Measurements from ENCODE around the gene UBE3A. TPM values are rescaled to one million over a fixed set of nuclear protein-coding genes. Genes with fewer than 3 reads are reported as not detected.

The UBE3A gene
- total RNA-seq, 3 donors from 2014 or later = 60.2 to 103 (median 80.0) TPM

DNA sequence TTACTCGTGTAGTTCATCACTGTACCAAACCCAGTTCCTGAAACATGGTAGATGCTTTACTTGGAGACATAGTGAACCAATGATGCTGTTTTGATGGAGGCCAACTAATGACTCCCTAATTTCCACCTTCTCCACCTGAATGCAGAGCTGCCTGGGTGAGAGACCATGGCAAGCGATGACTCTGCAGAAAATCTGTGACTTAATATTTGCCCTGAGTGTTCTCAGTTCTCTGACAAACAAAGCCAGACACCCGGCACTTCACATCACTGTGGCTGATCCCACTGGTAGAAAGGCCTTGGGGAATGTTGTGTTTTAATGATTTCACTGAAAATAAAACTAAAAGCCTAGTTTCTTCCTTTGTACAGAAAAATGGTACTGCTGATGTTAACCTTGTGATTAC, 39.5 kb upstream of the UBE3A start:
- intact Hi-C loops (cut with DNase I; ENCODE audit: low total_unique reads) = no loop called here
- Histone ChIP-seq H3K4me3 (no peak overlapping the region), H3K9me3 (no peaks in the 10 kb centered on the region), H3K36me3 (no peaks in the 10 kb centered on the region), H3K27me3 (no peaks in the 10 kb centered on the region), H3K27ac (no peak overlapping the region), H3K4me1 (no peaks in the 10 kb centered on the region)
- no peak for TF ChIP-seq POLR2AphosphoS5 (IDR thresholded peaks at IDR 0.05)
- TF ChIP-seq, protein P1, sequence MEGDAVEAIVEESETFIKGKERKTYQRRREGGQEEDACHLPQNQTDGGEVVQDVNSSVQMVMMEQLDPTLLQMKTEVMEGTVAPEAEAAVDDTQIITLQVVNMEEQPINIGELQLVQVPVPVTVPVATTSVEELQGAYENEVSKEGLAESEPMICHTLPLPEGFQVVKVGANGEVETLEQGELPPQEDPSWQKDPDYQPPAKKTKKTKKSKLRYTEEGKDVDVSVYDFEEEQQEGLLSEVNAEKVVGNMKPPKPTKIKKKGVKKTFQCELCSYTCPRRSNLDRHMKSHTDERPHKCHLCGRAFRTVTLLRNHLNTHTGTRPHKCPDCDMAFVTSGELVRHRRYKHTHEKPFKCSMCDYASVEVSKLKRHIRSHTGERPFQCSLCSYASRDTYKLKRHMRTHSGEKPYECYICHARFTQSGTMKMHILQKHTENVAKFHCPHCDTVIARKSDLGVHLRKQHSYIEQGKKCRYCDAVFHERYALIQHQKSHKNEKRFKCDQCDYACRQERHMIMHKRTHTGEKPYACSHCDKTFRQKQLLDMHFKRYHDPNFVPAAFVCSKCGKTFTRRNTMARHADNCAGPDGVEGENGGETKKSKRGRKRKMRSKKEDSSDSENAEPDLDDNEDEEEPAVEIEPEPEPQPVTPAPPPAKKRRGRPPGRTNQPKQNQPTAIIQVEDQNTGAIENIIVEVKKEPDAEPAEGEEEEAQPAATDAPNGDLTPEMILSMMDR (IDR thresholded peaks at IDR 0.05) = no peak
- no peak for DNase-seq (ENCODE audit: low spot score in 2 of 2)

DNA sequence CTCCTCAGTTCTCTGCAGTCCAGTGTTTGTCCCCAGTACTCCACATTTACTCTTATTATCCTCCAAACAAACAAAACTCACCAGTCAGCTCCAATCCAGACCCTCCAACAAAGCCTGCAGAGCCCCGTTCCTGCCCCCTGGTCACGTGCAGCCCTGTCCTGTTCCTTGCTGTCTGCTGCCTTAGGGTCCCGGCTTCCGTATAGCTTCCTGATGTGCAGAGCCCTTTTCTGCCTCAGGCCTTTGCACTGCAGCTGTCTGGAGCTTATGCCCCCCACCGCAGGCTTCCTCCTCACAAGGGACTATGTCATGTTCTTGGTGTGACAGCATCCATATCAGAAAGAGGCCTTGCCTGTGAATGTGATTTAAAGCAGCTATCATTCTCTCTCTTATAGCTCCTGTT, 39.0 kb upstream of the UBE3A start:
- Histone ChIP-seq H3K9me3 (no peaks in the 10 kb centered on the region), H3K27me3 (no peaks in the 10 kb centered on the region), H3K27ac (no peak overlapping the region), H3K36me3 (no peaks in the 10 kb centered on the region), H3K4me3 (no peak overlapping the region), H3K4me1 (no peaks in the 10 kb centered on the region)
- intact Hi-C loops (cut with DNase I; ENCODE audit: low total_unique reads) = no loop called here
- TF ChIP-seq POLR2A (IDR thresholded peaks at IDR 0.05) (no peak), POLR2AphosphoS5 (IDR thresholded peaks at IDR 0.05) (no peak)
- TF ChIP-seq, protein P1 (IDR thresholded peaks at IDR 0.05) = no peak
- no peak for DNase-seq (ENCODE audit: low spot score in 2 of 2)

DNA sequence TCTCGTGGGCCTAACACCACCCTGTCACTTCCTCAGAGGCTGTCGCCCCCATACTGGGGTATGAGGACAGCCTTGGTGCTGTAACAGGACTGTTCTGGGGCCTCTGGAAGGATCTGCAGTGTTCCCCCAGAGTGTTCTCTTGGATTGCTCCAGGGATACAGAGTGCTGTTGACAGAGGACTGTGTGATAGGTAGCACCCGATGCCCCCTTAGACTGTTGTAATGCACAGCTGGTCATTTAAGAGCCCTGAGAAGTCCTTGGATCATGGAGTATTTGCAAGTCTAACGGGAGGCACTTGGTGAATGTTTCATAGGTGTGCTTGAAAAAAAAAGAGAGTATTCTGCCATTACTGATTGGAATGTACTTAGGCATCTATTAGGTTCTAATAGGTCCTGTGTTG, 35.4 kb upstream of the UBE3A start:
- Histone ChIP-seq H3K4me3 (no peak overlapping the region), H3K9me3 (no peaks in the 10 kb centered on the region), H3K27me3 (no peaks in the 10 kb centered on the region), H3K4me1 (no peaks in the 10 kb centered on the region), H3K36me3 (no peaks in the 10 kb centered on the region), H3K27ac (no peak overlapping the region)
- intact Hi-C loops (cut with DNase I; ENCODE audit: low total_unique reads) = no loop called here
- TF ChIP-seq, protein P1 (IDR thresholded peaks at IDR 0.05) = no peak
- TF ChIP-seq POLR2AphosphoS5 (IDR thresholded peaks at IDR 0.05) = no peak
- no peak for DNase-seq (ENCODE audit: low spot score in 2 of 2)

DNA sequence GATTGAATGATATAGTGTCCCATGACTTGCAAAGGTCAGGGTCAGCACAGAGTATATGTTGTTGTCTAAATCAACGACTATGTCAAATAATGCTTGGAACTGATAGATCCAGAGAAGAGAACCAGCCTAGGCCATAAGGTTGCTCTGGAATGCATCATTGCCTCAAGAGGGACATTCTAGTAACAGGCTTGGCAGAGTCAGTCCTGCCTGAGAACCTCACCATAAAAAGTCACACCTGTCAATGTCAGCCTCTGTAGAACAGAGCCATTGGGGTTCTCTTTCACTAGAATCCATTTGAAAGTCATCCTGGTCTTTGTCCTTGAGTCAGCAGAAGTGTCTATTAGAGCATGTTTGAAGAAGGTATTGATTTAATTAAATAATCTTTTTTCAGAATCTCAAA, 31.4 kb upstream of the UBE3A start:
- intact Hi-C loops (cut with DNase I; ENCODE audit: low total_unique reads) = no loop called here
- no peak overlapping the region for H3K27ac ChIP-seq
- H3K9me3 ChIP-seq = no peaks in the 10 kb centered on the region
- TF ChIP-seq POLR2A (IDR thresholded peaks at IDR 0.05) = no peak
- TF ChIP-seq POLR2AphosphoS5 (IDR thresholded peaks at IDR 0.05) = no peak
- TF ChIP-seq, protein P1 (IDR thresholded peaks at IDR 0.05) = no peak
- H3K4me3 ChIP-seq = no peak overlapping the region
- no peak for DNase-seq (ENCODE audit: low spot score in 2 of 2)
- no peaks in the 10 kb centered on the region for H3K27me3 ChIP-seq
- peaks cover 0 to 10% of the 10 kb centered on the region in 2 donors for H3K4me1 ChIP-seq
- no peaks in the 10 kb centered on the region for H3K36me3 ChIP-seq

DNA sequence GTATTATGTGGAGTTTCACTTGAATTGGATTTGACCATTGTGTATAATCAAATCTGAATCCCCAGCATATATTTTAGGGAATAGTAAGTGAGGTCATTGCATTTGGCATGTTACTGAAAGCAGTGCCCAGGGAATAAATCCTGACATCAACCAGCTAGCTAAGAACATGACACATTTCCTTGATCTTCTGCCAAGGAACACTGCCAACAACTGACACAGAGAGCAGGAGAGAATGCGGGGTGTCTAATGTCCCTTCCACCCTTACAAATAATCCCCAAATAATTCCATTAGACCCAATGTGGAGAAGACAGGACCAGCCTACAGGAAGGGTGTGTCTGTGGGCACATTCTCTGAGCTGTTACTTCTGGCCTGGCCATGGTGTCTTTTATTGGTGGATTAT, 30.6 kb upstream of the UBE3A start:
- Histone ChIP-seq H3K4me3 (no peak overlapping the region), H3K36me3 (no peaks in the 10 kb centered on the region), H3K27ac (no peak overlapping the region), H3K27me3 (no peaks in the 10 kb centered on the region), H3K4me1 (peaks cover 0 to 10% of the 10 kb centered on the region in 2 donors), H3K9me3 (no peaks in the 10 kb centered on the region)
- intact Hi-C loops (cut with DNase I; ENCODE audit: low total_unique reads) = no loop called here
- TF ChIP-seq, protein P1 (IDR thresholded peaks at IDR 0.05) = no peak
- TF ChIP-seq POLR2A (IDR thresholded peaks at IDR 0.05) (no peak), POLR2AphosphoS5 (IDR thresholded peaks at IDR 0.05) (no peak)
- DNase-seq (ENCODE audit: low spot score in 2 of 2) = no peak
